SK-N-DZ (cell line): Measurements from ENCODE around the gene SNX17.
"Not testable (repeated sequence)": the region's sequence is repeated elsewhere in the genome, so short reads cannot be mapped to it uniquely, and the experiment has no call there.

Experiments
- DNase-seq: peaks from one replicate; pipeline ENCODE4 v3.0.0-alpha.2; 2015; ENCODE audit warnings: low spot score

SNX17 gene

GRCh38 chr2:27398962-27399361, 28.5 kb downstream of the SNX17 start:
- no peak for DNase-seq

- no peak for DNase-seq
Measured at GRCh38 chr2:27400348-27401135, 30.1 kb downstream of the SNX17 start.

- peak; percentile 74 for DNase-seq
Measured at GRCh38 chr2:27407798-27408491, 37.5 kb downstream of the SNX17 start.

GRCh38 chr2:27408601-27409320, 38.3 kb downstream of the SNX17 start:
- DNase-seq = peak; percentile 1

- peak; percentile 91 for DNase-seq
Measured at GRCh38 chr2:27409321-27410073, 39.1 kb downstream of the SNX17 start, which contains the start of gene PPM1G. TSS of gene PPM1G (minus strand) at chr2:27409591. CDS start at chr2:27409422, 169 bp downstream.

- no peak for DNase-seq
Measured at GRCh38 chr2:27412419-27413152, 42.2 kb downstream of the SNX17 start.

- DNase-seq = no peak
Measured at GRCh38 chr2:27416151-27416550, 45.7 kb downstream of the SNX17 start.

- no peak for DNase-seq
Measured at GRCh38 chr2:27420996-27421395, 50.6 kb downstream of the SNX17 start.

GRCh38 chr2:27421660-27422250, 51.3 kb downstream of the SNX17 start:
- no peak for DNase-seq

- no peak for DNase-seq
Measured at GRCh38 chr2:27422958-27423357, 52.5 kb downstream of the SNX17 start.

GRCh38 chr2:27425039-27425438, 54.6 kb downstream of the SNX17 start:
- not testable (repeated sequence) for DNase-seq
